Ureter (tissue), 1 donor: Measurements from ENCODE around the gene STYXL2. TPM values are rescaled to one million over a fixed set of nuclear protein-coding genes. Genes with fewer than 3 reads are reported as not detected.

ENCODE experiments used
- DNase-seq: peaks from one replicate; pipeline ENCODE4 v3.0.0-alpha.2; 2020; ENCODE audit warnings: low spot score
- total RNA-seq: library from RNA; stranded (reverse); gene quantifications from one replicate; pipeline ENCODE4 v1.2.4, GENCODE V29; 2023
- donor health status: DM: yes; HTN: yes; CAD: no.

Gene STYXL2
- total RNA-seq, 1 donor from 2014 or later: not detected

DNA sequence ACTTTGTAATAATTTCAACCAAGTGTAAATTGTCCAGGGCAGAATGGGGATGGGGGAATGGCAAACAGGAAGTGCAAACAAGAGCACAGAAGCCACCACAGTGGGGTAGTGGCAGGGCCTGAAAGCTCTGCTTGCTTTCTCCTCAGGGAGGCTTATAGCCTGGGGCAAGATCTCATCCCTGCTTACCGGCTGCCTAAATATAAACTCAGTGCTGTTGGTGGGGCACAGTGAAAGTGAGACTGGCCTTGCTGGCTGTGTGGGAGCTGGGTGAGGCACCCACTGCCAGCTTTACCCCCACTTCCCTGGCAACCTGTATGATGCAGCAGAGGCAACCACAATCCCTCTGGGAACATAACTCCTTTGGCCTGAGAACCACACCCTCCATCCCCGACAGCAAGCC is 15.2 kb downstream of the STYXL2 start:
- no peak for DNase-seq

DNA sequence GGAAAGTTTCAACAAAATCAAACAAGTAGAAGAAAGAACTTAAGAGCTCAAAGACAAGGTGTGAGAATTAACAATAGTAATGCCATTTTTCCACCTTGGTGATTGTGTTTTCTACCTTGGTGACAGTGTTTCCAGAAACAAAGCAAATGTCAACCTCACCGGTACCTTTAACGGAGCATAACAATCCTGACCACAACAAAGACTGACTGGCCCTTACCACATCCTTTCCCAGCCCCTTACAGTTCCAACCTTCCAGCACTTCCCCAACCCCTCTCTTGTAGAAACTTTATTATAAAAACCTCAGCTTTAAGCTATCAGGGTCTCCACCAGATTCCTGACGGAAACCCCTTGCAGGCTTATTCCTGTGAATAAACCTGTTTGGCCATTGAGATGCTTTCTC is 16.7 kb downstream of the STYXL2 start:
- DNase-seq: no peak

DNA sequence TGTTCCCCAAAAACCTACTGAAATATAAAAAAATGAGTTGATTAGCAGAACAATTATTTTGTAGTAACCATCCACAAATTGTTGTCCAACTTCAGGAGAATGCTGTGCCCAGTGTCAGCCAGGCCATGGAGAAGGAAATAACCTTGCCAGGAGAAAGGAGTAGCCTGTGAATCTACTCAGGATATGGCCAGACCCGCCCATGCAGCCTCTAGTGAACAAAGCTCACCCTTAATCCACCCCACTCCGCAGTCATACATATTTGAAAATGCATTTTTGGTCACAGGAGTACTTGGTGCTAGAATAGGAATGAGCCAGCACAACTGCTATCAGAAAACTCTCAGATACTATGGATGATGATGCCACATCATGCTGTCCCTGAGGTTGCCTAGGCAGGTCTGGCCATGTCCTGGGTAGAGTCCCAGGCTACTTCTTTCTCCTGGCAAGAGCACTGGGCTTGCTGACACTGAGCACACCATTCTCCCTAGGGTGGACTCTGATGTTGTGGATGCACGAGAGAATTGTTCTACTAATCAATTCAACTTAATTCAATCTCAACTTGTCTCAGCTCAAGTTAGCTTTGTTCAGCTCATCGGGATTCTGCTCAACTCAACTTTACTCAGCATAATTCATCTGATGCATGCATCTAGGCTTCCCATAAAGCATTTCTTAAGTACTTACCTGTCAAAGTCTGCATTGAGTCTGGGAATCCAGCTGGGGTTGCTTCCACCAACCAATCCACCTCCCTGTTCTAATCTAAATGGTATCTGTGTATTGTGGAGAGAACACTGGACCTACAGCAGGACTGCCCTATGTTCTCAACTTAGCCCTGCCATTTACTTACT is 18.2 kb downstream of the STYXL2 start:
- DNase-seq: no peak

DNA sequence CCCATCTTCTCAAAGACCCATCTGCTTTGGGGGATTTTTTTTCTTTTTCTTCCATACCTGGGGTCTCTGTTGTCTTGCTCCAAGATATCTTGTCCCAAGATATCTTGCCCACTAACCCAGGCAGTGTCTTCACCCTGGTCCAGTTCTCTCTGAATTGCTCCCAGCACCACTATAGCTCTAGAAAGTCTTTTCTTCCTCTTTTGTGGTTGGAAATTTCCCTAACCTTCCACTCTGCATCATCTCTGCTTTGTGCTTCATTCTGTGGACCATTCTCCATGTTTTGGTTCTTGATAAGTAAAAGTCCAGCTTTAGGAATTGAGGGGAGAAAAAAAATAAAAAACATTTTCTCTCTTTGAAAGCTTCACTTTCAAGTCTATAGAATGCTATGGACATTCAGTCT is 20.9 kb downstream of the STYXL2 start:
- DNase-seq: no peak

DNA sequence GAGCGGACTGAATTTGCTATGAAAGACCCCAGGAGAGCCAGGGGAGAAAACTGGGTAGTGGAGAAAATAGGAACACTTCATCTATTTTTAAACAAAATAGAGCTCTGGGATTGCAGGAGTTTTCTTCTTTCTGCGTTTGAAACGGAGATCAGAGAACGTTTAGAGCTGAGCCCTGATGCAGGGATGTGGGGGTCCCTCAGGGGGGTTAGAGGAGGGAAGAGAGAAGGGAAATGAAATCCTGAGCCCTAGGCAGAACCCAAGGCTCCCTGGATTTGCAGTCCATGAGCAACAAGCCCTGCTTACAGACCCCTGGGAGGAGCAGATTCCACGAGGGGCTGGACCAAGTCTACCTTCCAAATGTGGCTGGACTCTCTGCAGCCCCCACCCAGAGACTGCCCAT is 21.8 kb downstream of the STYXL2 start:
- no peak for DNase-seq

DNA sequence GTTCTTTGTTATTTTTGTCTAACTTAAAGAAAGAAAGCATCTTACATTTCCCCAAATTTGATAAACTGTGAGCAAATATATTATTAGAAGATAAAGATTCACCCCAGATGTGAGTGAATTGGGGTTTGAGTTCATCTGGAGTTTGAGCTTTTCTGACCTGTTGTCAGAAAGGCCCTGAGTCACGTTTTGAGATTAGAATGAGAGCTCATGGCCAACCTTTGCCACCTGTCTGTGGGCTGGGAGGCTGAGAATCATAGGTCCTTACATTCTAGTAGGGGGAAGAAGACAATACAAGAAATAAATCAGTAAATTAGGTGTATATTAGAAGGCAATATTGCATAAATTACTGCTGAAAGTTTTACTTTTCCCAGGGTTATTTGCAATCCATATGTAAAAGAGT is 22.3 kb downstream of the STYXL2 start:
- no peak for DNase-seq

DNA sequence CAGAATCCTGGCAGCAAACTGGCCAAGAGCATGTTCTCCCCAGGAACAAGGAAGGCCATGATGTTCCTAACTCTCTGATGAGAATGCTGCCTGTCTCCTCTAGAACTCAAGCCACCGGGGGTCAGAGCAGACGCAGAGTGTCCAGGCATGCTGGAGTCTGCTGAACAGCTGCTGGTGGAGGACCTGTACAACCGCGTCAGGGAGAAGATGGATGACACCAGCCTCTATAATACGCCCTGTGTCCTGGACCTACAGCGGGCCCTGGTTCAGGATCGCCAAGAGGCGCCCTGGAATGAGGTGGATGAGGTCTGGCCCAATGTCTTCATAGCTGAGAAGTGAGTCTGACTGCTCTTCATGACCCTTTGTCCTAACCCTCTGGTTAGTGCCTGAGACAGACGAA is 23.4 kb downstream of the STYXL2 start:
- no peak for DNase-seq

DNA sequence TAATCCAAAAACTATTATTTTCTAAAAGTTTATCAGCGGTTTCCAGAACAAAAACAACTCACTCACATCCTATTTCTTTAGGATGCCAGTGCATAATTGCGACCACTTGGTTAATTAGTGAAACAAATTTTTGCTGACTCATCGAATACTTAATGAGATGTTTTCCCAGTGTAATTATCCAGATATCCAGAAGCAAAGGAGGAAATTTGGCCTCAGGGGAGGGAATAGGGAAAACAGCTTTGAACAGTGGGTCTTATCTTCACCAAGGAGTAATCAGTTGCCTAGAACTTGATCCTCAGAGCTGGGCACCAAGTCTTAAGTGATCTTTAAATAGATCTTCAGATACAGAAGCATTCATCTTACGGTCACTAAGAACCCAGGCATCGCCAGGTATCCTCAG is 24.3 kb downstream of the STYXL2 start:
- DNase-seq: no peak

DNA sequence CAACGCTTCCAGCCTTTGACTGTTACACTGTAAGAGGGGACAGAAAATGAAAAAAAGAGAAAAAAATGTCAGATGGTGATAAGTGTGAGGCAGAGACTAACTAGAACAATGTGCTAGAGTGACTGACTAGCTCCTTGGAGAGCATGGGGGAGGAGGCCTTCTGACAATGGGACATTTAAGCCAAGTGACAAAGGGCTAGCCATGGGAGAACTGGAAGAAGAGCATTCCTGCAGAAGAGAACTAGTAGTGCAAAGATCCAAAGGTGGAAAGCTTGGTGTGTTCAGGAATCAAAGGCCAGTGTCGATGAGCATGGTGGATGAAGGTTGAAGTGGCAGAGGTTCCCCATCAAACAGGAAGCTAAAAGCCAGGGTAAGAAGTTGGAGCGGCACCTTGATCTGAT is 25.8 kb downstream of the STYXL2 start:
- no peak for DNase-seq

DNA sequence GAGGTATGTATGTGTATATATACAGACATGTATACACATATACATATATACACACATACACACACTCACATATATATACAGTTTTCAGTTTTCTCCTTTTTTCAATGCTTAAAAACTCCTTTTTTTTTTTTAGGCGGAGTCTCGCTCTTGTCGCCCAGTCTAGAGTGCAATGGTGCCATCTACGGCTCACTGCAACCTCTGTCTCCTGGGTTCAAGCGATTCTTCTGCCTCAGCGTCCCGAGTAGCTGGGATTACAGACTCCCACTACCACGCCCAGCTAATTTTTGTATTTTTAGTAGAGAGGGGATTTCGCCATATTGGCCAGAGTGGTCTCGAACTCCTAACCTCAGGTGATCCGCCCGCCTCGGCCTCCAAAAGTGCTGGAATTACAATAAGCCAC is 27.0 kb downstream of the STYXL2 start:
- no peak for DNase-seq

DNA sequence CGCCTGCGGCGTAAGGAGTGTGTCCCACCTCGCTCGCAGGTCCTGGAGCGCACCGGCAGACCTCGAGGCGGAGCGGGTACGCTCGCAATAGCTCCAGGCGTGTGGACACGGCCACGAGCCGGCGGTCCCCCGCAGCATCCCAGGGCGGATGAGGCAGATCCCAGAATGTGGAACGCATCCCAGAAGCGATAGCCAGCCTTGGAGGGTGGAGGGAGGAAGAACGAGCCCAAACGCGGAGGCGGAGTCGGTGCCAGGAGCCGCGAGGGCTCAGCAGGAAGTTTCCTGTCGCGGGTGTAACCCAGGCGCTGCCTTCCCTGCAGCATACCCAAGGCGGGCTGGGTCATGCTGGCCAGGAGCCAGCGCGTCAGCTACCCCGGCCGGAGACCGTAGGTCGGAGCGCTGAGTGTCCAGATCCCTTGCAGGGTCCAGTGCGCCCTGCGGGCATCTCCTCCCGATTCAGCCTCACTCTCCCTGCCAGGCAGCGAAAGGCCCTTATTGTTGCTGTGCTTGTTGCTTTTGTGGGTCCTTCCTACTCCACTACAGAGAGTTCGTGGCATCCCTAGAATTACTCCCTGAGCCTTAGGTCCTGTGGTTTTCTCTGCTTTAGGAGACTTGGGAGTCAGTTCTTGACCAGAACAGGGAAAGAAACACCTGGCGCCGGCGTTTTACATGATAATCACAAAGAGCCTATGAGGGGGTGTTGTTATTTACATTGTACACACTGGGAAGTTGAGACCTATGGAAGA is 27.7 kb downstream of the STYXL2 start:
- peak; percentile 73 for DNase-seq

DNA sequence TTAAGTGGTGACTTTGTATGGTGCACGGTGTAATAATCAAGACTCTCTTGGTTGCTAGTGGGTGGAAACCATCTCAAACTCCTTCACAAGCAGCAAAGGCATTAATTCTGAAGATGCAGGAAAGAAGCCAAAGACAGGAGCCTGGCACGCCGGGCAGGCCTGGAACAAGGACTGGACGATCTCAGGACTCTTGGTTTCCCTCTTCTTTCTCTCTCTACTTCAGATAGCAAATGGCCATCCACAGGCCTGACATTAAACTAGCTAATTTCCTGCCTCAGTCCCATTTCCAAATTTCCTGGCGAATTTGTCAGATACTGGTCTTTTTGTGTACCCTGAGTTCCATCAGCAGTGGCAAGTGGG is 28.2 kb downstream of the STYXL2 start:
- no peak for DNase-seq

DNA sequence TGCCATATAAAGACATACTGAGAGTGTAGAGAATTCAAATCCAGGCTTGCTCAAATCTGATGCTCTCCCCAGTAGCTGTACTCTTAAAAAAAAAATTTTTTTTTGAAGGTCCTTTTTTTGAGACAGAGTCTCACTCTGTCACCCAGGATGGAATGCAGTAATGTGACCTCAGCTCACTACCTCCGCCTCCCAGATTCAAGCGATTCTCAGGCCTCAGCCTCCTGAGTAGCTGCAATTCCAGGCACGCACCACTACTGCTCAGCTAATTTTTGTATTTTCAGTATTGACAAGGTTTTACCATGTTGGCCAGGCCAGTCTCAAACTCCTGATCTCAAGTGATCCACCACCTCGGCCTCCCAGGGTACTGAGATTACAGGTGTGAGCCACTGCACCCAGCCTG is 28.7 kb downstream of the STYXL2 start:
- no peak for DNase-seq

DNA sequence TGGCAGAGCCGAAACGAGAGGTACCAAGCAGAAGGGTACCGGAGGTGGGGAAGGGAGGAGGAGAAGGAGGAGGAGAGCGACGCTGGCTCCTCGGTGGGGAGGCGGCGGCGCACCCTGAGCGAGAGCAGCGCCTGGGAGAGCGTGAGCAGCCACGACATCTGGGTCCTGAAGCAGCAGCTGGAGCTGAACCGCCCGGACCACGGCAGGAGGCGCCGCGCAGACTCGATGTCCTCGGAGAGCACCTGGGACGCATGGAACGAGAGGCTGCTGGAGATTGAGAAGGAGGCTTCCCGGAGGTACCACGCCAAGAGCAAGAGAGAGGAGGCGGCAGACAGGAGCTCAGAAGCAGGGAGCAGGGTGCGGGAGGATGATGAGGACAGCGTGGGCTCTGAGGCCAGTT is 32.4 kb downstream of the STYXL2 start:
- DNase-seq: no peak

DNA sequence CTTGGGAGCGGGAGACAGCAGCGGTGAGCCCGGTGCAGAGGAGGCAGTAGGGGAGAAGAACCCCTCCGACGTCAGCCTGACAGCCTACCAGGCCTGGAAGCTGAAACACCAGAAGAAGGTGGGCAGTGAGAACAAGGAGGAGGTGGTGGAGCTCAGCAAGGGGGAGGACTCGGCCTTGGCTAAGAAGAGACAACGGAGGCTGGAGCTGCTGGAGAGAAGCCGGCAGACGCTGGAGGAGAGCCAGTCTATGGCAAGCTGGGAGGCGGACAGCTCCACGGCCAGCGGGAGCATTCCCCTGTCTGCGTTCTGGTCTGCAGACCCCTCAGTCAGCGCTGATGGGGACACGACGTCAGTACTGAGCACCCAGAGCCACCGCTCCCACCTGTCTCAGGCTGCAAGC is 32.9 kb downstream of the STYXL2 start:
- DNase-seq: no peak

DNA sequence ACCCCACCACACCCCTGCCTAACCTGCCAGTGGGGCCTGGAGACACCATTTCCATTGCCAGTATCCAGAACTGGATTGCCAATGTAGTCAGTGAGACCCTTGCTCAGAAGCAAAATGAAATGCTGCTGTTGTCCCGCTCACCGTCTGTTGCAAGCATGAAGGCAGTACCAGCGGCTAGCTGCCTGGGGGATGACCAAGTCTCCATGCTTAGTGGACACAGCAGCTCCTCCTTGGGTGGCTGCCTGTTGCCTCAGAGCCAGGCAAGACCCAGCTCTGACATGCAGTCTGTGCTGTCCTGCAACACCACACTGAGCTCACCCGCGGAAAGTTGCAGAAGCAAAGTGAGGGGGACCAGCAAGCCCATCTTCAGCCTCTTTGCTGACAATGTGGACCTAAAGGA is 33.4 kb downstream of the STYXL2 start:
- no peak for DNase-seq

DNA sequence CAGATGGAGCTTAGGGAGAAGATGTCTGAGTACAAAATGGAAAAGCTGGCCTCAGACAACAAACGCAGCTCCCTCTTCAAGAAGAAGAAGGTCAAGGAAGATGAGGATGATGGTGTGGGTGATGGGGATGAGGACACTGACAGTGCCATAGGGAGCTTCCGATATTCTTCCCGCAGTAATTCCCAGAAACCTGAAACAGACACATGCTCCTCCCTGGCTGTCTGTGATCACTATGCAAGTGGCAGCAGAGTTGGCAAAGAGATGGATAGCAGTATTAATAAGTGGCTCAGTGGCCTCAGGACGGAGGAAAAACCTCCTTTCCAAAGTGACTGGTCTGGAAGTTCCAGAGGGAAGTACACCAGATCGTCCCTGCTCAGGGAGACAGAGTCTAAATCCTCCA is 33.8 kb downstream of the STYXL2 start:
- DNase-seq: no peak

DNA sequence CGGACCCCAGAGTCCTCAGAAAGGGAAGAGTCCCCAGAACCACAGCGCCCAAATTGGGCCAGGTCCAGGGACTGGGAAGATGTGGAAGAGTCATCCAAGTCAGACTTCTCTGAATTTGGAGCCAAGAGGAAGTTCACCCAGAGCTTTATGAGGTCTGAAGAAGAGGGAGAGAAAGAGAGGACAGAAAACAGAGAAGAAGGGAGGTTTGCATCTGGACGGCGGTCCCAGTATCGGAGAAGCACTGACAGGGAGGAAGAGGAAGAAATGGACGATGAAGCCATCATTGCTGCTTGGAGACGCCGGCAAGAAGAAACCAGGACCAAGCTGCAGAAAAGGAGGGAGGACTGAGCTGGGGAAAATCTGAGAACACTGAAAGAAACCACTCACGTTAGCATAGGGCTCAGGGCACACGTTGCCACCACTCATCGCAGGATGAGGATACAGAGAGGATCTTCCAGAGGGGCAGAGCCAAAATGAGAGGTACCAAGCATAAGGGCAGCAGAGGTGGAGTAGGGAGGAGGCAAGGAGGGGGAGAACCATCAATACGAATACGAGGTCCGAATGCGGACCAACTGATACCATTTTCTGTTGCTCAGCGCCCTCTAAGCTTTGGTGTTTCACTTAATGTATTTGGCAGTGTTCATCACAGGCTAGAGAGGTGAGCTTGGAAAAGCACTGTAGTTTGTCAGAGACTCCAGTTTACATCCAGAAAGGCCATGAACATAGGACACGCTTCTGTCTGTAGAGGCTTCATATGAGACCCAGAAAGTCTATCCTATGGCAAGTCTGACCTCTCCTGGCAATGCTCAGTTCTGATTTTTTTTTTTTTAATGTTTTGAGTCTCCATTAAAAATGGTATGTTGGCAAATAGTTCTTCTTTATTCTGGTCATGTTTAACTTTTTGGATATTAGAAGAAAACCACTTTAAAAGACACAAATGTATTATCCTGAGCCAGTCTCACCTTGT is 34.7 kb downstream of the STYXL2 start:
- DNase-seq: no peak

DNA sequence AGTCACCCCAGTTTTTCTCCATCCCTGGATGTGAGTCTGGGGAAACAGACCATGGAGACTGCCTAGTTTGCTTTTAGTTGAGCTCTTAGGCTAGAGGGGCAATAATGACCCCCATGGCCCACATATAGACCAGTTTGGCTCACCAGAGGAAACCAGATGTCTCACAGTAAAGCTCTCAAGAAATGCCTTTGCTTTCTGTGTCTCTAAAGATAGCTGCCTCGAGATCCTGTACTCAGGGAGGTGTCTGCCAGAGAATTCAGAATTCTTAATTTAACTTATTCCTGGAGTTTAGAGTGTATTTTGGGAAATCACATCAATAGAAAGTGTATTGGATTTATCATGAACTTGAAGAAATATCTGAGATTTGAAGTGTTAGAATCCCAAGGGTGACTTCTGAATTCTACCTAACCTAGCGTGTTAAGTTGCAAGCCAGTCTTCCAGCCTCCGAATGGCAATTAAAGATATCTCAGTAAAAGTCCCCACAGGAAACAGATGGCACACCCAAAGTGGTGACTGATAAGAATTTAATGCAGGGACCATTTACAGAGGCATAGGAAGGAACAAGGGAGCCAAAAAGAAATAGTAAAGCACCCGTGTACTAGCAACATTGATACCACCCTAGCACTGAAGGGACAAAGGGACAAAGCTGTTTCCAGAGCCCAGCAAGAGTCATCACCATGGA is 37.1 kb downstream of the STYXL2 start:
- DNase-seq: no peak

DNA sequence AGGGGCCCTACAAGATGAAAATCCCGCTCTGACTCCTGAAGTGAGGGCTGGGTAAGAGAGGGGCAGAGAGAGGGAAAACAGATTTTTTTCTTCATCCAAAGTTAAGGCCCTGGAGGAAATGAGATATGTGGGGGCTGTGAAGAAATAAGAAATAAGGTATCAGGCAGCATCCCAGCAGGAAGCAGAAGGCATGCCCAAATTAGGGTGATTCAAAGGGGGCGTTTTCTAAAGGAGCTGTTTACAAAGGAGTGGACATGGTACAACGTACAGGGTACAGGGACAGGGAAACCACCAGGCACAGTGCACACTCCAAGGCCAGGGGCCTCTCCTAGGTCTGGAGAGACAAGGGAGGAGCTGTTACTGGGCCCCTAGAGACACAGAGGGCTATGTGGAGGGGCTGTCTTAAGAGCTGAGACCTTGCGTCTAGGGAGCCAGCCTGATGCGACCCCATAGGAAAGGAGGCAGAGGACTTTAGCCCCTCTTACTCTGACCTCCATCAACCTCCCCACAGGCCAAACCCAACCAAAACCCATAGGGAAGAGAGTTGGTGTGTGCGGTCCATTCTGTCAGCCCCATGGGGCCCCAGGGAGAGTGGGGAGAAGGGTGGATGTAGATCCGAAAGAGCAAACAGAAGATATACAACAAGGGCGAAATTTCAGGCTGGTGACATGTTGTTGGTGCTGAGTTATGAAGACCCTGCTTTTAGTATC is 38.6 kb downstream of the STYXL2 start:
- no peak for DNase-seq

DNA sequence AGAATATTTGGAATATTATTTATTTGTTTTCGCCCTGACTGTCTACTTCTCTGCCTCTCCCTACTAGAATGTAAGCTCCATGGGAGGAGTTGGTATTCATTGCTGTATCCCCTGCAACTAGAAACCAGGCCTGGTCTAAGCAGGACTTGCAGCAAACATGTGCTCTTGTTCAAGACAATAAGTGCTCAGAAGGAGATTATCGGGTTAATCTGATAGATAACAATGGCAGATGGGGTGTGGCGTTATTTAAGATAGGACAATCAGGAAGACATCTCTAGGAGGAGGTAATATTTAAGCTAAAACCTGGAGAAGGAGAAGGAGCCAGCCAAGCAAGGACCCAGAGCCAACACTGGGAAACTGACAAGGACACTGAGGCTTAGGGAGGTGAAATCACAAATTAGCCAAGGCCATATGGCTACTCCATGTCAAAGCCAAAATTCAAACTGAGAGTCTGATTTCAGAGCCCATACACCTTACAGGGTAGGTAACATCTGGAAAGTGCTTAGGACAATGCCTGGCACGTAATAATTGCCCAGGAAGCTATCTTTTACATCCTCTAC is 41.5 kb downstream of the STYXL2 start:
- no peak for DNase-seq
